B cell (primary cell): ENCODE data around the gene CD52. TPM values are rescaled to one million over a fixed set of nuclear protein-coding genes. Genes with fewer than 3 reads are reported as not detected.

ENCODE experiments used
- ATAC-seq: fragments of 200-7000 bp; cut with Tn5 transposase; one replicate; pipeline ENCODE4 v1.10.0; 2021; ENCODE audit warnings: low read depth, mild to moderate bottlenecking, moderate number of reproducible peaks, moderate library complexity
- CTCF ChIA-PET: fragments of 350-600 bp; sonication (Branson Sonifier 250); formaldehyde crosslinking; loops from one replicate; lab custom pipeline; 2021; ENCODE audit warnings: antibody characterized with exemption, inconsistent platforms; lab: Charles Lee
- POLR2A ChIA-PET: fragments of 350-600 bp; sonication (Branson Sonifier 250); formaldehyde crosslinking; loops from one replicate; lab custom pipeline; 2021; ENCODE audit warnings: antibody characterized with exemption; lab: Charles Lee
- DNase-seq: peaks from one replicate; pipeline ENCODE4 v3.0.0; 2013
- H2AFZ ChIP-seq: 2 replicates; pipeline ENCODE4 v1.6.1; 2012; ENCODE audit warnings: mild to moderate bottlenecking, low read depth, low read length; ENCODE audit not compliant: insufficient read depth, poor library complexity, severe bottlenecking
- H3K27ac ChIP-seq, 2 donors: 1 replicate in 1 of 2; 2 replicates in 1 of 2; pipeline ENCODE4 v1.5.1; 2012 to 2013; ENCODE audit warnings: low read length in 2 of 2, mild to moderate bottlenecking in 2 of 2, moderate library complexity in 1 of 2
- H3K27me3 ChIP-seq, 4 experiments: fragments of 200-600 bp in 1 of 4; sonication (generic) in 1 of 4; replicated peaks in 1 of 4; 1 replicate in 2 of 4; 2 replicates in 2 of 4; pipeline versions ENCODE4 v1.6.1 to v1.7.0; 2013 to 2016; ENCODE audit warnings: low read length in 3 of 4, mild to moderate bottlenecking in 2 of 4, mixed read lengths in 1 of 4, moderate library complexity in 1 of 4; ENCODE audit not compliant: insufficient read depth in 4 of 4, control insufficient read depth in 3 of 4; ENCODE audit errors: control extremely low read depth in 1 of 4
- H3K36me3 ChIP-seq, 2 experiments: replicated peaks in 1 of 2; 1 replicate in 1 of 2; 2 replicates in 1 of 2; pipeline versions ENCODE4 v1.6.1 to v1.7.1; 2013; ENCODE audit warnings: low read length in 1 of 2; ENCODE audit not compliant: insufficient read depth in 2 of 2, control insufficient read depth in 1 of 2; ENCODE audit errors: control extremely low read depth in 1 of 2, extremely low read depth in 1 of 2
- H3K4me1 ChIP-seq, 2 donors: fragments of 200-600 bp in 1 of 2; sonication (generic) in 1 of 2; 1 replicate in 1 of 2; 2 replicates in 1 of 2; pipeline versions ENCODE4 v1.5.1 to v1.6.1; 2013 to 2017; ENCODE audit warnings: low read length in 2 of 2; ENCODE audit not compliant: control insufficient read depth in 2 of 2, insufficient read depth in 2 of 2
- H3K4me2 ChIP-seq: replicated peaks from 2 replicates; pipeline ENCODE3; 2012; ENCODE audit warnings: mild to moderate bottlenecking, low read depth, low read length; ENCODE audit not compliant: poor library complexity, severe bottlenecking
- H3K4me3 ChIP-seq, 5 experiments: fragments of 200-600 bp in 1 of 5; sonication (generic) in 1 of 5; 1 replicate in 3 of 5; 2 replicates in 2 of 5; pipeline versions ENCODE4 v1.5.1 to v1.7.0; 2011 to 2016; ENCODE audit warnings: low read length in 4 of 5, mild to moderate bottlenecking in 4 of 5, low read depth in 2 of 5, control low read depth in 1 of 5, moderate library complexity in 1 of 5; ENCODE audit not compliant: insufficient read depth in 1 of 5; ENCODE audit errors: control extremely low read depth in 1 of 5, extremely low read depth in 1 of 5
- H3K79me2 ChIP-seq: fragments of 200-600 bp; sonication (generic); one replicate; pipeline ENCODE4 v1.6.0; 2016; ENCODE audit warnings: low read length; ENCODE audit not compliant: control insufficient read depth, insufficient read depth
- H3K9ac ChIP-seq: fragments of 200-600 bp; sonication (generic); 2 replicates; pipeline ENCODE4 v1.6.1; 2017; ENCODE audit warnings: mild to moderate bottlenecking, low read length, moderate library complexity
- H3K9me3 ChIP-seq, 3 donors: one replicate each; pipeline versions ENCODE4 v1.6.1 to v1.7.1; 2013; ENCODE audit warnings: low read length in 2 of 3; ENCODE audit not compliant: control insufficient read depth in 2 of 3, insufficient read depth in 1 of 3; ENCODE audit errors: control extremely low read depth in 1 of 3
- H4K20me1 ChIP-seq: 2 replicates; pipeline ENCODE4 v1.6.0; 2012; ENCODE audit warnings: mild to moderate bottlenecking, low read length; ENCODE audit not compliant: insufficient read depth, control insufficient read depth, poor library complexity, severe bottlenecking
- H3K27ac Mint-ChIP-seq: one replicate; pipeline ENCODE4 v1.8.0; 2021; ENCODE audit warnings: mixed read lengths
- H3K27me3 Mint-ChIP-seq: one replicate; pipeline ENCODE4 v1.8.0; 2021; ENCODE audit warnings: mixed read lengths
- H3K4me1 Mint-ChIP-seq: one replicate; pipeline ENCODE4 v1.8.0; 2021; ENCODE audit warnings: mixed read lengths
- H3K4me3 Mint-ChIP-seq: one replicate; pipeline ENCODE4 v1.8.0; 2021; ENCODE audit warnings: mixed read lengths
- H3K9me3 Mint-ChIP-seq: one replicate; pipeline ENCODE4 v1.8.0; 2022; ENCODE audit warnings: mixed read lengths; ENCODE audit not compliant: insufficient read depth
- CTCF ChIP-seq: fragments of 200-600 bp; IDR thresholded peaks from one replicate; pipeline ENCODE4 v1.8.0; 2022; ENCODE audit warnings: antibody characterized with exemption, mild to moderate bottlenecking
- EZH2 ChIP-seq: IDR thresholded peaks from 2 replicates; pipeline ENCODE4 v1.6.1; 2012; ENCODE audit warnings: borderline replicate concordance, low read depth, mild to moderate bottlenecking, moderate library complexity, low read length; ENCODE audit not compliant: insufficient read depth, poor library complexity, severe bottlenecking
- WGBS: methylation state at CpG from one replicate; pipeline ENCODE4 v1.1.5; 2013; ENCODE audit warnings: missing lambda C conversion rate; ENCODE audit not compliant: insufficient coverage; 5-methylcytosine and 5-hydroxymethylcytosine counted together
- intact Hi-C: fragments of 100-400 bp; cut with micrococcal nuclease; formaldehyde crosslinking; loops from one replicate; pipeline ENCODE4 v1.10.0; 2022
- polyA plus RNA-seq: library from polyadenylated mRNA; depleted of rRNA; stranded (reverse); fragments of >200 nt; gene quantifications from 2 replicates; pipeline ENCODE4 v1.2.3, GENCODE V29; 2012
- total RNA-seq, 2 donors: library from RNA; stranded (reverse); fragments of 120-200 nt in 1 of 2; gene quantifications; 1 replicate in 1 of 2; 2 replicates in 1 of 2; pipeline versions ENCODE4 v1.2.3 to v1.2.4, GENCODE V29; 2013 to 2022

The CD52 gene
- total and polyA plus RNA-seq, 2 donors (not counting 1 experiment from before 2014, with no cell fraction given): 1,116 to 1,597 TPM

GRCh38 chr1:26277261-26277661, 40.5 kb upstream of the CD52 start:
- no peak overlapping the region for H3K4me3 ChIP-seq
- peaks cover 26% of the 10 kb centered on the region for H3K79me2 ChIP-seq
- H3K9ac ChIP-seq: no peak overlapping the region
- ATAC-seq: no peak
- Mint-ChIP-seq H3K27me3 (no peaks in the 10 kb centered on the region), H3K9me3 (no peaks in the 10 kb centered on the region), H3K4me3 (no peak overlapping the region), H3K4me1 (peaks cover 55% of the 10 kb centered on the region), H3K27ac (peak overlapping the region; percentile 89)
- H2AFZ ChIP-seq: no peak overlapping the region
- H3K4me1 ChIP-seq: peaks cover 42 to 66% of the 10 kb centered on the region in 2 donors
- peaks cover 2 to 19% of the 10 kb centered on the region in 2 experiments for H3K36me3 ChIP-seq
- H4K20me1 ChIP-seq: peaks cover 22% of the 10 kb centered on the region
- TF ChIP-seq EZH2: no peak
- no peak for TF ChIP-seq CTCF
- WGBS: 100% methylated on average over 3 of the region's 3 CpGs
- H3K27me3 ChIP-seq: no peaks in the 10 kb centered on the region
- no peak for DNase-seq
- ChIA-PET CTCF (interaction anchor here (0.7 to 26.4 kb wide), 7 partner anchors 10 to 140 kb away, joined by 3 to 1400 read pairs (median 35); partner anchors contain the start of genes CD52, CEP85 and UBXN11), POLR2A (interaction anchor here (1.3 to 21.9 kb wide), 3 partner anchors 8 to 40 kb away, joined by 4 to 1239 read pairs (median 17); partner anchors contain the start of gene CD52)
- H3K9me3 ChIP-seq: no peaks in the 10 kb centered on the region
- peak overlapping the region in 1 of 2 donors; percentile 68 for H3K27ac ChIP-seq
- intact Hi-C loops: no loop called here
- H3K4me2 ChIP-seq: no peak overlapping the region

GRCh38 chr1:26277719-26278118, 40.0 kb upstream of the CD52 start:
- peaks cover 26% of the 10 kb centered on the region for H3K79me2 ChIP-seq
- no peak overlapping the region for H3K4me2 ChIP-seq
- POLR2A ChIA-PET: interaction anchor here (1.3 to 21.9 kb wide), 2 partner anchors 11 to 40 kb away, joined by 4 to 1239 read pairs; partner anchors contain the start of gene CD52
- CTCF ChIA-PET: interaction anchor here (0.7 to 26.4 kb wide), 6 partner anchors 10 to 139 kb away, joined by 3 to 1400 read pairs (median 66); partner anchors contain the start of genes CD52, CEP85 and UBXN11
- peak overlapping the region in 1 of 2 donors; percentile 32 for H3K27ac ChIP-seq
- Mint-ChIP-seq H3K27ac (peak overlapping the region; percentile 89), H3K27me3 (no peaks in the 10 kb centered on the region), H3K4me3 (no peak overlapping the region), H3K4me1 (peaks cover 59% of the 10 kb centered on the region), H3K9me3 (no peaks in the 10 kb centered on the region)
- ATAC-seq (no peak), DNase-seq (no peak)
- no peaks in the 10 kb centered on the region for H3K9me3 ChIP-seq
- H3K4me1 ChIP-seq: peaks cover 42 to 66% of the 10 kb centered on the region in 2 donors
- no CpG with 5 or more reads among the region's 1 CpG for WGBS
- no peak overlapping the region for H3K9ac ChIP-seq
- peaks cover 22% of the 10 kb centered on the region for H4K20me1 ChIP-seq
- H3K4me3 ChIP-seq: no peak overlapping the region
- TF ChIP-seq EZH2 (no peak), CTCF (no peak)
- peaks cover 2 to 24% of the 10 kb centered on the region in 2 experiments for H3K36me3 ChIP-seq
- no peaks in the 10 kb centered on the region for H3K27me3 ChIP-seq
- no peak overlapping the region for H2AFZ ChIP-seq
- intact Hi-C loops: no loop called here
